ENCODE measurements around the gene NUAK2. TPM values are rescaled to one million over a fixed set of nuclear protein-coding genes. Genes with fewer than 3 reads are reported as not detected.

NUAK2 gene
- total RNA-seq, 1 donor from 2014 or later: 49.6 TPM

DNA sequence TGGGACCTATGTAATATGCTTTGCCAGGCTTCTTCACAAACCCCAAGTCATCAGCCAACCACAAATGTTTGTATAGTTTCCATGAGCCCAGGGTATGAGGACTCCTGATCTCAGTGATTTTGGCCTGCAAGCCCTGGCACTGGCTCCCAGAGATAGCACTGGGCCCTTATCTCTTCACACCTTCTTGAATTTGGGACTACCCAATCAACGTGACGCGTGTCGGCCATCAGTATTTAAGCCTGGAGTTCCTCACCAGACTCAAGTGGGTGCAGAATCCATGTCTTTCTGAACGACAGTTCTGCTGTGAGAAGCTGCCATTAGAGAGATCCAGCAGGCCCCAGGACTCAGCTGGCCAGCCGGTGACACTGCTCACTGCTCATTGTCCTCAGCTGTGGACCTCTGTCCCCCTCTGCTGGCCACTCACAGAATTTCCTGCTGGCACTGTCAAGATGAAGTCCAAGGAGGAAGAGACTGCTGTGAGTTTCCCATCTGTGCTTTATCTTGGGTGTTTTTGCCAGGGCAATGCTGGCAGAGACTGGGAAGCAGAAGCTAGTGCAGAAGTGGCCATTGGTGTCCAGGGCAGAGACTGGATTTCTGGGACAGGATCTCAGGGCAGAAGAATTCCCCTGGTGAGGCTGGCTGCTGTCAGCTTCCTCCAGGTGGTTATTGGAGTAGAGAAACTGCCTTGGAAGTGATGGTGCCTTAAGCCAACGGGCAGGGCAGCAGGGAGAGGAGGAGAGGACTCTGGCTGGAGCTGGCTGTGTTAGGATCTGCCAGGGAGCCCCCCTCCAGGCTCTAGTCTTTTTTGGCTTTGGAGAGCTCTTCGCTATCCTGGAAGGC lies 65.4 kb downstream of the NUAK2 start:
- Histone ChIP-seq H3K27ac (no peak overlapping the region), H3K4me1 (peaks cover 15% of the 10 kb centered on the region), H3K27me3 (no peaks in the 10 kb centered on the region), H3K36me3 (no peaks in the 10 kb centered on the region), H3K9me3 (no peaks in the 10 kb centered on the region), H3K4me3 (no peak overlapping the region)
- intact Hi-C loops (cut with DNase I): loop anchor here (10.0 kb wide), 2 partner anchors 141 to 281 kb away; no protein-coding TSS in a partner anchor
- no peak for TF ChIP-seq POLR2A (IDR thresholded peaks at IDR 0.05)
- TF ChIP-seq, protein P1, sequence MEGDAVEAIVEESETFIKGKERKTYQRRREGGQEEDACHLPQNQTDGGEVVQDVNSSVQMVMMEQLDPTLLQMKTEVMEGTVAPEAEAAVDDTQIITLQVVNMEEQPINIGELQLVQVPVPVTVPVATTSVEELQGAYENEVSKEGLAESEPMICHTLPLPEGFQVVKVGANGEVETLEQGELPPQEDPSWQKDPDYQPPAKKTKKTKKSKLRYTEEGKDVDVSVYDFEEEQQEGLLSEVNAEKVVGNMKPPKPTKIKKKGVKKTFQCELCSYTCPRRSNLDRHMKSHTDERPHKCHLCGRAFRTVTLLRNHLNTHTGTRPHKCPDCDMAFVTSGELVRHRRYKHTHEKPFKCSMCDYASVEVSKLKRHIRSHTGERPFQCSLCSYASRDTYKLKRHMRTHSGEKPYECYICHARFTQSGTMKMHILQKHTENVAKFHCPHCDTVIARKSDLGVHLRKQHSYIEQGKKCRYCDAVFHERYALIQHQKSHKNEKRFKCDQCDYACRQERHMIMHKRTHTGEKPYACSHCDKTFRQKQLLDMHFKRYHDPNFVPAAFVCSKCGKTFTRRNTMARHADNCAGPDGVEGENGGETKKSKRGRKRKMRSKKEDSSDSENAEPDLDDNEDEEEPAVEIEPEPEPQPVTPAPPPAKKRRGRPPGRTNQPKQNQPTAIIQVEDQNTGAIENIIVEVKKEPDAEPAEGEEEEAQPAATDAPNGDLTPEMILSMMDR (IDR thresholded peaks at IDR 0.05): peak; percentile 78 to 99 (median 97)
- peak in 1 of 2 donors; percentile 68 for TF ChIP-seq POLR2AphosphoS5 (IDR thresholded peaks at IDR 0.05; ENCODE audit: insufficient read depth in 1 of 2, low read depth in 1 of 2)
- DNase-seq (ENCODE audit: extremely low spot score in 2 of 2): no peak

Small RNA genes lying within 50 kb of the gene (small RNA-seq; reads per million reads assigned to genes)
- gene SNRPGP10: not detected

Other genes starting within 250 kb of the NUAK2 start
- 3.9 TPM for gene TMEM81, start 237.3 kb downstream of the NUAK2 start, total RNA-seq
- gene RBBP5, start 199.8 kb downstream of the NUAK2 start, total RNA-seq: 11.3 TPM
- gene DSTYK, start 110.0 kb downstream of the NUAK2 start, total RNA-seq: 12.0 TPM
- 4.9 TPM for gene TMCC2, start 93.8 kb downstream of the NUAK2 start, total RNA-seq
- gene KLHDC8A, start 35.2 kb upstream of the NUAK2 start, total RNA-seq: not detected
- not detected for gene LEMD1, start 100.3 kb upstream of the NUAK2 start, total RNA-seq
- gene BLACAT1, start 134.3 kb upstream of the NUAK2 start, total RNA-seq: 0.98 TPM
- gene CDK18, start 182.9 kb upstream of the NUAK2 start, total RNA-seq: 27.0 TPM